HG03039 (cell line): ENCODE measurements around the gene TAF4.

Source experiments
- ATAC-seq: cut with Tn5 transposase; IDR thresholded peaks from one replicate; pipeline ENCODE4 v1.9.1; 2021; ENCODE audit warnings: mild to moderate bottlenecking, moderate library complexity; ENCODE audit not compliant: unreplicated experiment

TAF4 gene

GRCh38 chr20:62044631-62045030 lies 21.1 kb downstream of the TAF4 start:
- ATAC-seq, result no peak

- no peak for ATAC-seq
Observed at GRCh38 chr20:62043131-62043914, 22.4 kb downstream of the TAF4 start.

GRCh38 chr20:62042025-62042820 lies 23.5 kb downstream of the TAF4 start:
- no peak for ATAC-seq

- no peak for ATAC-seq
Observed at GRCh38 chr20:62040933-62041332, 24.7 kb downstream of the TAF4 start.

- ATAC-seq, result no peak
Observed at GRCh38 chr20:62040381-62040922, 25.2 kb downstream of the TAF4 start.

GRCh38 chr20:62039738-62040137 lies 25.9 kb downstream of the TAF4 start:
- ATAC-seq, result no peak

GRCh38 chr20:62032609-62033368 lies 32.9 kb downstream of the TAF4 start:
- ATAC-seq, result no peak

- ATAC-seq, result no peak
Observed at GRCh38 chr20:62031462-62032092, 34.1 kb downstream of the TAF4 start.

GRCh38 chr20:62030834-62031434 lies 34.7 kb downstream of the TAF4 start:
- ATAC-seq, result peak; percentile 74

- ATAC-seq, result no peak
Observed at GRCh38 chr20:62030357-62030756, 35.3 kb downstream of the TAF4 start.

- no peak for ATAC-seq
Observed at GRCh38 chr20:62029949-62030348, 35.7 kb downstream of the TAF4 start.

GRCh38 chr20:62029296-62029695 lies 36.4 kb downstream of the TAF4 start:
- ATAC-seq, result no peak

- ATAC-seq, result no peak
Observed at GRCh38 chr20:62028384-62028783, 37.3 kb downstream of the TAF4 start.

- no peak for ATAC-seq
Observed at GRCh38 chr20:62027698-62028321, 37.9 kb downstream of the TAF4 start.

- ATAC-seq, result no peak
Observed at GRCh38 chr20:62027116-62027515, 38.6 kb downstream of the TAF4 start.

- no peak for ATAC-seq
Observed at GRCh38 chr20:62026564-62026856, 39.2 kb downstream of the TAF4 start.

GRCh38 chr20:62025832-62026563 lies 39.7 kb downstream of the TAF4 start:
- ATAC-seq, result no peak

- ATAC-seq, result no peak
Observed at GRCh38 chr20:62025394-62025793, 40.3 kb downstream of the TAF4 start.

GRCh38 chr20:62023935-62024334 lies 41.7 kb downstream of the TAF4 start:
- no peak for ATAC-seq
